RCC 7860 (cell line): ENCODE measurements around the gene TLE4.
A peak's percentile ranks its signal among the peaks of the same experiment; 100 is the strongest.
"Not testable (repeated sequence)": the region's sequence is repeated elsewhere in the genome, so short reads cannot be mapped to it uniquely, and the experiment has no call there.

Experiments
- DNase-seq: peaks from one replicate; pipeline ENCODE4 v3.0.0-alpha.2; 2015; ENCODE audit warnings: low spot score
- FAIRE-seq: peaks from 2 replicates; lab custom pipeline; 2012; peaks lifted over from hg19 to GRCh38; lab: Jason Lieb, UNC

TLE4 gene

DNA sequence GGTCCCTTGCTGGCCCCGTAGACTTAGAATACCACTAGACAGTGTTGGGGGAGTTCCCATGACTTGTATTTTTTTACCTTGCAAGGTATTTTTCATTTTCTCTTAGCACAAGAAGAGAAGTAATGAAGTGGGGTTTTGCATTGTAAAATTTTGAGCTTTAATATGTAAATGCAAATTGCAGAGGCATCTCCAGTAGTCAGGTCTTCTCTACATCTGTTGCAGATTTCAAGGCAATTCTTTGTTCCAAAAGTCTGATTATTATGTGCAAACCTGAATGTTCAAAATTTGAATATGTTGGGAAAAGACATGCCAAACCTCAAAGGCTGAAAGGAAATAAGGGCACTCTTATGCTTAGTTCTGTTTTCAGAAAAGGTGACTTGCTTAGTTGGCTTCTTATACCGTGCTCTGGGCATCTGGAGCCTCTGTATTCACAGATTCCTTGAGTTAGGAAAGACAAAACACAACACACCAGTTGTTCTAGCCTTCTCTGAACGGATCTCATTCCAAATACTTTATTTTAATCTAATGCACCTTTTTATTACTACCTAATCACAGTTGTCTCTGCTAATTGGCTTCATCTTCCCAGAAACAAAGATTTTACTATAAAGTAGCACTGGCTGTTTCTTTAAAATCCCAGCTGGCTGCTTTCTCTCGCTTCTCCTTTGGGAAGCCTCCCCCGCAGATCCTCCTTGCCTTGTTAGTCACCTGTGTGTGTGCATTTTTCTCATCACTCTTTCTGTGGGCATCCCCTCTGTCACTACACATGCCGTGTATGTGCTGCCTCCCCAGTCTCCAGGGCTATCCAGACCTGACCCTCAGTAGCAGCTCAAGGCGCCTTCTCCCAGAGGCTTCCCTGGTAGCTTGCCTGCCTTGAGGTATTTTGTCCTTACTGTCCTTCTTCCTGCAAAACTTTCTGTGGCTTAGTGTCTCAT lies 138.2 kb downstream of the TLE4 start:
- DNase-seq (no peak), FAIRE-seq (no peak)

GRCh38 chr9:79711874-79712273 lies 140.1 kb downstream of the TLE4 start:
- no peak for FAIRE-seq
- no peak for DNase-seq

- DNase-seq (no peak), FAIRE-seq (no peak)
Measured at GRCh38 chr9:79719021-79719420, 147.3 kb downstream of the TLE4 start.

DNA sequence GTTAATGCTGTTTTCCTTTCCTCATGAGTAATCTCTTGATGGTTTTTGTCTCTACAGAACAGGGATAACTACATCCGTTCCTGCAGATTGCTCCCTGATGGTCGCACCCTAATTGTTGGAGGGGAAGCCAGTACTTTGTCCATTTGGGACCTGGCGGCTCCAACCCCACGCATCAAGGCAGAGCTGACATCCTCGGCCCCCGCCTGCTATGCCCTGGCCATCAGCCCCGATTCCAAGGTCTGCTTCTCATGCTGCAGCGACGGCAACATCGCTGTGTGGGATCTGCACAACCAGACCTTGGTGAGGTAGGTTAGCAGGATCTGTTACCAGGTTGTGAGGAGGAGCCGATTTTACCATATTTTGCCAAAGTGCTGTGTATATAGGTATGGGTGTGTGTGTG lies 148.2 kb downstream of the TLE4 start:
- DNase-seq (no peak), FAIRE-seq (no peak)

DNA sequence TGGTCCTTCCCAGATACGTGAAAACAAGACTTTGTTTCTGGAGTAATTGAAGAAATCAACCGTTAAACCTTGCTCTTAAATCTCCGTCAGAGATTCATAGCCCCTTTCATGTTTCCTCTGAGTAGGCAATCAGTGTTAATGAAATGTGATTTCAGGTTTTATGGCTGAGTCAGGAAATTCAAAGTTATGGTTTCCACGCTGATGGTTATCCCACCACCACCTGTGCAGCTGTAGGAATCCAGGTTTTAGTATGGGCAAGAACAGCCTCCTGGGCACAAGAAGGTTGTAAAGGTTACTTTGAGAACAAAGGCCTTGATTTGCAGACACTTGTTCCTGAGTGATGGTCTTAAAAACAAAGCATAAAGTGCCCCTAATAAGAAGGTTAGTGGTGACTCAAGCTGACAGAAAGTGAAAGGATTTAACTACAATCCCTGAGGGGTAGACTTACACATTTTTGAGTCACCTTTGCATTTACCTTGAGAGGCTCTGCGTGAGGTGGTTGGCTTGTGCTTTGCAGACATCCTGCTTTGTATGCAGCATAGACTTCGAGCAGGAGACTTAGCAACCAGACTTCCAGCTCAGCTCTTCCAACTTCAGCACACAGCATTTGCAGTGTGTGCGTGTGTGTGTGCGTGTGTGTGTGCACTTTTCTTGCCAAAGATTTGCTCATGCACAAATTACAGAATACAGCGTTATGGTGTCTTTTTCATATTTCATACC lies 159.6 kb downstream of the TLE4 start:
- no peak for DNase-seq
- FAIRE-seq = no peak

GRCh38 chr9:79735023-79735779 lies 163.4 kb downstream of the TLE4 start:
- FAIRE-seq (no peak), DNase-seq (no peak)

GRCh38 chr9:79736051-79736450 lies 164.3 kb downstream of the TLE4 start:
- DNase-seq = no peak
- FAIRE-seq = no peak

DNA sequence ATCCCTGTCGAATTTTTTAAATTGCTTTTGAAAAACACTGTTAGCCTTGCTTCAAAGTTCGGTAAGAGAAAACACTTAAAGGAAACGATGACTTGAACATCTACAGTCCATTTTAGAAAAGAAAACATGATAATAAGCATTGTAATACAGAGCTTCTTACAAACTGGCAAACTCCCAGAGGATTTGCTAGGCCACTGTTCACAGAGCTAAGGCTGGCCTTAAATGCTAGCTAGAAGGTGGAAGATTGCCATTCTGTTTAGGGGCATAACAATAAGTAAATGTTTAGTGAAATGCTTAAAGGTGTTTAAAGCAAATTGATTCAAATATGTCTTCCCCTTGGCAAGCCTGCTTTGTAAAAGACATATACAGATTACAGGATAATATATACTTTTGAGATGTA lies 169.6 kb downstream of the TLE4 start:
- FAIRE-seq = no peak

DNA sequence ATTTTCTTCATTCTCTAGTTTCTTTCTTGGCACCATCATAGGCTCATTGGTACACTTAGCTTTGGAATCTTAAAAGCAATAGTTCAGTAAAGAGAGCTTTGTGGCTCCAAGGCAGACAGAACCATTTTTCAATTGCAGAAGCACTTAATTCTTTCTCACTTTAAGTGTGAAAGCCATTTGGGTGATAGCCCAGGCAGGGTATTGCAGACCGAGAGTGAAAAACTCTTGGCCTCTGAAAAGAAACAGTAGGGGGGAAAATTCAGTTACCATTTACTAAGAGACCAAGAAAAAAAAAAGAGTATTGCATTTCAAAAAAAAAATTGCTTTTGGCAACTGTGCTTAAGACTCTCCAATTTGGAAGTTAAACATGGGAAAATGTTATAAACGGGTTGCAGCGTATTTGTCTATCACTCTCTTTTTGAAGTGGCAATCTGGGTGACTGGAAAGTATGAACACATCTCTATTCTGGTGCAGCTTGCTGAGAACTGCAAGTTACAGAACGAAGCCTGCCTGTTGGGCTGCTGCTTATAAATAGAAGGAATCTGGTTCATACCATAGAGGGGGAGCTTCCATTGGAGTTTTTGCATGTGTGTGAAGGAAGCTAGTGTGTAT lies 170.5 kb downstream of the TLE4 start:
- FAIRE-seq = no peak
- no peak for DNase-seq

More for the DNA sequence above, 169.6 kb downstream of the TLE4 start:
- DNase-seq = no peak

GRCh38 chr9:79744521-79744920 lies 172.8 kb downstream of the TLE4 start:
- FAIRE-seq = no peak
- DNase-seq = no peak

DNA sequence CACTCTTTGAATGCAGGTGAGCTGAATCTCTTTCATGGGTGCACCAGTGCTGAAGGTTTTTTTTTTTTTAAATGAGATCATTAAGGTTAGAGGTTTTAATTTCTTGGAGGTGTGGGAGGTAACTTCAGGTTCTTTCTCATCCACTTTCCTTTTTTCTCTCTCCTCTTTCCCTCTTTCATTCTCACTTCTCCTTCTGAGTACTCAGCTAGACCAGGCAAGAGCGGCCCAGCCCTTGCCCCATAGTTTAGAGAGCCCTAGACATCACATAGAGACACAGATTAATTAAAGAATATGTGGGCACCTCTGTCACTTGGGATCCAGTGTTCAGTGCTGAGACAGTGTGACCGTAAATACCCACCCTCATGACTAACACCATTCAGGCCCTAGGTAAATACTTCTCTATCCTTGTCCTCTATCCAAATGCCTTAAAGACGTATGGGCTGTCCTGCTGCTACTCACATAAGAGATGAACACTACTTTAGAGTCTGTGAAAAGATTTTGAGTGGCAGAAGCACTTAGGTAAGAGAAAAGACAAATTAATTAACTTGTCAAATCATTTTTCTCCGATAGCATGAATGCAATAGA lies 174.1 kb downstream of the TLE4 start:
- no peak for DNase-seq
- FAIRE-seq = no peak

GRCh38 chr9:79751895-79752466 lies 180.2 kb downstream of the TLE4 start:
- DNase-seq, FAIRE-seq: not testable (repeated sequence)

- DNase-seq = no peak
- FAIRE-seq = no peak
Measured at GRCh38 chr9:79756414-79756813, 184.6 kb downstream of the TLE4 start.

DNA sequence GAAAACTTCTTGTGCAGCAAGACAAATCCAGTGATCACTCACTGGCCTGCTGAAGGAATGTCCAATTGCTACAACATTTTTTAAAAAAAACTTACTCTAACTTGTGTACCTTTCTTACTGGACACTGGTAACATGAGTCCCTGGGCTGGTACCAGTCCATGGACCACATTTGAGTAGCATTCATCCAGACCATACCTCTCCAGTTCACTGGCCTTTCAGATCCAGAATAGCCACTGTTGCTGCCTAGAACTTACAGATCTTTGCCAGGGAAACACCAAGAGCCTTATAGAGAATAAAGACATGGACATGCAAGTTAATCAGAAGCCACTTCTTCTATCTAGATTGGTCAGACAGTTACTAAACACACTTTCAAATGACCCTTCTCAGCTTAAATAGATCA lies 185.3 kb downstream of the TLE4 start:
- DNase-seq (no peak), FAIRE-seq (no peak)

DNA sequence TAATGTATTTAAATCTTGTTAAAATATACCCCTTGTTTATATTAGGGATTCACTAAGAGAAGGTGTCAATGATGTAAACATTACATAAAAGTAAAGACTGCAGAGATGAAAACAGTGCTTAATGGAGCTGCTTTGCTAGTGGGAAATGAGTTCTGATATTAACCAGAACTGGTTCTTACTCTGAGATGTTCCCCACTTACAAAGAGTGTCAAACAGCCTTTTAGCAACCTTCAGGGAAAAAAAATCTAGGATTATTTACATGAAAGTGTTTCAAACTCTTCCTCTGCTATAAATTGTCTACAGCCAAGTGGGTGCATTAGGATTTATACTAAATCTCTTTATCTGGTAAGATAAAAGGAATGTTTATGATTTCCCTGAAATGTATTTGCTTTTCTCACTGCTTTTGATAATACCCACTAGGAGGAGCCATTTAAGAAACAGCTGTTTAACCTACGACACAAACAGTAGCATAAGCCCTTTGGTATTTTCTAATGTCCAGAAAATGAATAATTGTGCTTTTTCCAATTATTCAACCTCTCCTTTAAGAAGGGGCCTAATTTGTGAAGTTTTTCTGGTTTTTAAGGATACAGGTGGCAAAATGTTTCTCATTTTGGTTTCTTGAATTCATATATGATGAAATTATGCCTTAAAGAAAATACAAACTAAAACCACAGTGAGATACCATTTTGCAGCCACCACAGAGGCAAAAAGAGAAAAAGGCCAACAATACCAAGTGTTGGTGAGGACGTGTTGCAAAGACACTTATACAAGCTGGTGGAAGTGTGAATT lies 186.3 kb downstream of the TLE4 start:
- DNase-seq = peak; percentile 22
- FAIRE-seq = no peak

DNA sequence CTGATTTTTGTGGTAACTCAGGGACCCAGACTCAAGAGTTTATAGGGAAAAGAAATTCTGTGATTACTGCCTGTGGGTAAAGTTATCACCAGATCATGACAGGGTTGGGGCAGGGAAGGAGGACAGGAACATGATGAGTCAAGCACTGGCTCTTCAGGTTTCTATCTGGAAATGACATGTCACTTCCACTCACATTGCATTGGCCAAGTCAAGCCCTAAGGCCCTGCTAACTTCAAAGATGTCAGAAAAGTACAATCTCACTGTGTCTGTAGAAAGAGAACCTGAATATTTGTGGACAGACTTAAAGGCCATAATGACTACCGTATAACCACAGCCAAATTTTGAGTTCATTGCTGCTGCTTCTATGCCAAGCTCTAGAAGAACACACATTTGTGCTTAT lies 187.7 kb downstream of the TLE4 start:
- no peak for FAIRE-seq
- DNase-seq = no peak

GRCh38 chr9:79762070-79762469 lies 190.3 kb downstream of the TLE4 start:
- FAIRE-seq = no peak
- DNase-seq = no peak

DNA sequence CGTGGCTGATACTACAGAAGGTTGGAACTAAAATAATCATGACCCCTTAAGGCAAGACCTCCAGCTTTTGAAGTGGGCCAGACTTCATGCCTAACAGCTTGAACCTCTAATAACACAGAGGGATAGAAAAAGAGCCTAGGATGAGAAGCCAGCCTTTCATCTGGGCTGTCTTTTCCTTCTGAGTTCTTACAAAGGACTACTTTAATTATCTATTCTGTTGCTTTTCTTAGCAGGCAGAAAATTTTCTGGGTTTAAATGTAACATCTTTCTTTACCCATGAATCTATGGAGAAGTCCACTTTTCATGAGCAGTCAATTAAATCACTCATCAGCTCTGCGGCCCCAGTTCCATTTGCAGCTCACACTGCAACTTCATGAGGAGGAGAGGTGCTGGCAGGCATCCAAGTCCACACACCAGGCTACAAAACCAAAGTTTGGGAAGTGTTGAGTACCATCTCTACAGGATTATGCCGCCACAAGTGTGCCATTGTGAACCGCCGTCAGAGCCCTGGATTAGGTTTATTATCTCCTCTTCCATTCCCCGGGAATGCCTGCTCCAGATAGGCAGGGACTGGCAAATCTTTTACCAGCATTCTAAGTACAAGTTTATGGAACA lies 192.0 kb downstream of the TLE4 start:
- no peak for FAIRE-seq
- DNase-seq = no peak

DNA sequence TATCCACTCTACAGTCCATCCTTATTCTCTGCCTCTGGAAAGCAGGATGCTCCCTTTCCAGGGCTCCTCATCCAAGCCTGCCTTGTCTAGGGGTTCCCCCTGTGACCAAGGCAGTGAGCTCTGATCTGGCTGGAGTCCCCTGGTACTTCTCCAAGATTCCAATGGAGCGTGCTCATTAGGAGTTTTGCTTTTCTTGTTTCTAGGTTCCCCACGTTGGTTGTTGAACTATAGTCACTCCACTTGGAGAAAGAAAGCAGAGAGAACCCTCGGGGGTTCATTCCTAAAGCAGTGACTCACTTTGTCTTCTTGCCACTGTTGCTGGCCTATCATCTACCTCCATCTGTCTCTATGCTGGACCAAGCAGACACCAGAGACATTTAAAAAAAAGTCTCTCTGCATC lies 192.6 kb downstream of the TLE4 start:
- FAIRE-seq (peak; percentile 5), DNase-seq (peak; percentile 80)
